Activated B cell treated with CpG ODN at 0.5 μM for 24 hours (primary cell): ENCODE results near the gene PLN. TPM values are rescaled to one million over a fixed set of nuclear protein-coding genes. Genes with fewer than 3 reads are reported as not detected.

ENCODE experiments used
- ATAC-seq: fragments of 200-7000 bp; cut with Tn5 transposase; one replicate; pipeline ENCODE4 v1.10.0; 2021; ENCODE audit warnings: low read depth, mild to moderate bottlenecking, moderate library complexity
- CTCF ChIA-PET: fragments of 350-600 bp; sonication (Branson Sonifier 250); formaldehyde crosslinking; loops from one replicate; lab custom pipeline; 2021; ENCODE audit warnings: antibody characterized with exemption; lab: Charles Lee
- POLR2A ChIA-PET: fragments of 350-600 bp; sonication (Branson Sonifier 250); formaldehyde crosslinking; loops from one replicate; lab custom pipeline; 2021; ENCODE audit warnings: antibody characterized with exemption; lab: Charles Lee
- DNase-seq: peaks from one replicate; pipeline ENCODE4 v3.0.0; 2022
- H3K27ac Mint-ChIP-seq: one replicate; pipeline ENCODE4 v1.8.0; 2020; ENCODE audit warnings: mixed read lengths
- H3K27me3 Mint-ChIP-seq: one replicate; pipeline ENCODE4 v1.8.0; 2021; ENCODE audit warnings: mixed read lengths
- H3K36me3 Mint-ChIP-seq: one replicate; pipeline ENCODE4 v1.8.0; 2021; ENCODE audit warnings: low read depth, mixed read lengths
- H3K4me1 Mint-ChIP-seq: one replicate; pipeline ENCODE4 v1.8.0; 2021; ENCODE audit warnings: mixed read lengths
- H3K4me3 Mint-ChIP-seq: one replicate; pipeline ENCODE4 v1.8.0; 2020; ENCODE audit warnings: mild to moderate bottlenecking, mixed read lengths
- H3K9me3 Mint-ChIP-seq: one replicate; pipeline ENCODE4 v1.8.0; 2020; ENCODE audit warnings: mixed read lengths
- intact Hi-C: fragments of 100-400 bp; cut with micrococcal nuclease; formaldehyde crosslinking; loops from one replicate; pipeline ENCODE4 v1.15.1; 2024
- total RNA-seq: library from RNA; stranded (reverse); gene quantifications from 2 replicates; pipeline ENCODE4 v1.2.3, GENCODE V29; 2022
- TF ChIP-seq, protein P1 (sequence below): fragments of 200-600 bp; IDR thresholded peaks from one replicate; pipeline ENCODE4 v1.8.0; 2022; ENCODE audit warnings: antibody characterized with exemption, mild to moderate bottlenecking

The PLN gene
- total RNA-seq, 1 donor from 2014 or later: not detected

DNA sequence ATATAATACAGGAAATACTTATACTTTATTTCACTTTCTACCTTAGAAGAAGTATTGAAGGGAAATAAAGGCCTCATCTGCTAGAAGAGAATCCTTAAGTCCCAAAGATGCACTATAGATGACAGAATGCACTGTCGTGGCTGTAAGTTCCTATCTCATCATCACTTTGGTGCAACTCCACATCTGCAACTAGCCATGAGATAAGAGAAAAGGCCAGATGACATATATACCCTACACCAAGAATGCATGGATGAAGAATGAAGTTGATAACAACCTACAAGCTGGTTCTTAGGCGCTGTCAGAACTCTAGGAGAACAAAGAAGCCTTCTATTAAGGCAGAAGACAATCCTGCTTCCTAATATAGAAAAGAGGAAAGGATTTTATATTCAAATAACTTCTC, 11.6 kb upstream of the PLN start:
- Mint-ChIP-seq H3K36me3 (peaks cover 3% of the 10 kb centered on the region), H3K4me1 (peaks cover 4% of the 10 kb centered on the region), H3K27ac (no peak overlapping the region), H3K9me3 (no peaks in the 10 kb centered on the region), H3K4me3 (no peak overlapping the region), H3K27me3 (no peaks in the 10 kb centered on the region)
- TF ChIP-seq, protein P1, sequence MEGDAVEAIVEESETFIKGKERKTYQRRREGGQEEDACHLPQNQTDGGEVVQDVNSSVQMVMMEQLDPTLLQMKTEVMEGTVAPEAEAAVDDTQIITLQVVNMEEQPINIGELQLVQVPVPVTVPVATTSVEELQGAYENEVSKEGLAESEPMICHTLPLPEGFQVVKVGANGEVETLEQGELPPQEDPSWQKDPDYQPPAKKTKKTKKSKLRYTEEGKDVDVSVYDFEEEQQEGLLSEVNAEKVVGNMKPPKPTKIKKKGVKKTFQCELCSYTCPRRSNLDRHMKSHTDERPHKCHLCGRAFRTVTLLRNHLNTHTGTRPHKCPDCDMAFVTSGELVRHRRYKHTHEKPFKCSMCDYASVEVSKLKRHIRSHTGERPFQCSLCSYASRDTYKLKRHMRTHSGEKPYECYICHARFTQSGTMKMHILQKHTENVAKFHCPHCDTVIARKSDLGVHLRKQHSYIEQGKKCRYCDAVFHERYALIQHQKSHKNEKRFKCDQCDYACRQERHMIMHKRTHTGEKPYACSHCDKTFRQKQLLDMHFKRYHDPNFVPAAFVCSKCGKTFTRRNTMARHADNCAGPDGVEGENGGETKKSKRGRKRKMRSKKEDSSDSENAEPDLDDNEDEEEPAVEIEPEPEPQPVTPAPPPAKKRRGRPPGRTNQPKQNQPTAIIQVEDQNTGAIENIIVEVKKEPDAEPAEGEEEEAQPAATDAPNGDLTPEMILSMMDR: no peak
- ATAC-seq: no peak
- intact Hi-C loops: no loop called here
- no peak for DNase-seq
- CTCF ChIA-PET: no interaction called here
- POLR2A ChIA-PET: no interaction called here

DNA sequence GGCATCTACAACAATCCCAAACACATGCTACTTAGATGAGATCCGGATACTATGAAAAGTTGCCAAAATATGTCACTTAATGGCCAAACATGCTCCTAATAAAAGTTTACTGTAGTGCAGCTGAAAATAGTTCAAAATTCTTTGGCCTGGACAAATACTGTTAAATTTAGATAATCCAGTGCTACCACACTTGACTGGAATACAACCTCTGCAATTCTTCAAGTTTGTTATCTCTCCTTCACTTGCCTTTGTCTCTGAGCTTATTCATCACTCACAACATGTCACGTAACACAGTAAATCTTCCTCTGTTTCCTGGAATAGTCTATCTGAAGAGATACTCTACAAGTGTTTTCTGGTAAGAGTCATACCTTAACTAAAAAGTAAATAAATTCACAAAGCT, 10.5 kb upstream of the PLN start:
- ATAC-seq: no peak
- Mint-ChIP-seq H3K27me3 (no peaks in the 10 kb centered on the region), H3K36me3 (peaks cover 3% of the 10 kb centered on the region), H3K4me1 (peaks cover 4% of the 10 kb centered on the region), H3K9me3 (no peaks in the 10 kb centered on the region), H3K4me3 (no peak overlapping the region), H3K27ac (no peak overlapping the region)
- POLR2A ChIA-PET: no interaction called here
- TF ChIP-seq, protein P1: no peak
- CTCF ChIA-PET: interaction anchor here (0.6 to 0.7 kb wide), 2 partner anchors 28 to 761 kb away, joined by 3 read pairs; no protein-coding TSS in a partner anchor
- intact Hi-C loops: no loop called here
- no peak for DNase-seq

DNA sequence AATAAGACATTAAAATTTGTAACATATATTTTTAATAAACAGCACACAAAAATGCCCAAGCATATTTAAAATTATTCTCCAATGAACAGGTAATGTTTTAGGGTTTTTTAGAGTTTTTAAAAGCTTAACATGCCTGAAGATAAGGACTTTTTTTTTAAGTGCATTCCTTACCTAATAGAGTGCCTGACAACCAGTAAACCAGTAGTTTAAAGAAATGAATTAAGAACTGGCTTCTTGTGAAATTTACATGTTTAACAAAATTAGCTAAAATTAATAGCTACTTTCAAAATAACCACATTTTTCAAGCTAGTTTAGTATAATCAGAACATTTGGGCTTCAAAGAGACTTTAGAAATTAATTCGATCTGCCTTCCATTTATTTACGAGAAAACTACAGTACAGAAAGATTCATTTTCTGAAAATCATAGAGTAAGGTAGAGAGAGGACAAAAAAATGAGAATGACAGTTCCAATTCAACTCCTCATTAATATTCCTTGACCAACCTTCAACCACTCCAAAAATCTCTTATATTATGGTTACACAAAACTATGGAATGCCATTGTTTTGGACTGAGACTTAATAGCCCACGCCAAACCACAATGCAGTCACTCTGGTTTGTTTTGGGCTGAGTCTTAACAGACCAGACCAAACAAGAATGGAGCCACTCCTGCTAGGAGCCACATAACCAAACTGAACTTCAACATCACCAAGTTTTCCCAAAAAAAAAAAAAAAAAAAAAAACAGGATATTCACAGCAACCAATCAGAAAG, 5.7 kb upstream of the PLN start:
- no peak overlapping the region for H3K27ac Mint-ChIP-seq
- no peaks in the 10 kb centered on the region for H3K4me1 Mint-ChIP-seq

DNA sequence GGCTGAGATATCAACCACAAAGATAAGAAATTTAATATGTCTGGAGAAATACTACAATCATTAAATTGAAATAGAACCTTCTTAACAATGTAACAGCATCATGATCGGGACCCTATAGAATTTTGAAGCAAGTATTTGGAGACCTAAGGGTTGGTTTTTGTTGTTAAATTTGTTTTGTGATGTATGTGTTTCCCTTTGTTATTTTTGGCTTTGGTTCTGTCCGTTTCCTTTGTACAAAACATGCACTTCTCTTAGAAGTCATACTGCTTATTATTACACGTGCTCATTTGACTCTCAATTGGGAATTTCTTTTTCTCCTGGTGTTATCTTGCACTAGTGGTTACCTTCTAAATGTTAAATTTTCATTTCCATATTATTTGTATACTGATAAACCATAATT, 4.0 kb upstream of the PLN start:
- H3K4me1 Mint-ChIP-seq: no peaks in the 10 kb centered on the region
- ATAC-seq (no peak), DNase-seq (no peak)
- ChIA-PET POLR2A (no interaction called here), CTCF (no interaction called here)
- H3K27me3 Mint-ChIP-seq: no peaks in the 10 kb centered on the region
- H3K4me3 Mint-ChIP-seq: no peak overlapping the region
- no peak overlapping the region for H3K27ac Mint-ChIP-seq
- TF ChIP-seq, protein P1: no peak
- H3K36me3 Mint-ChIP-seq: no peaks in the 10 kb centered on the region
- H3K9me3 Mint-ChIP-seq: no peaks in the 10 kb centered on the region
- intact Hi-C loops: no loop called here

More for the DNA sequence above, 5.7 kb upstream of the PLN start:
- Mint-ChIP-seq H3K36me3 (no peaks in the 10 kb centered on the region), H3K4me3 (no peak overlapping the region), H3K27me3 (no peaks in the 10 kb centered on the region), H3K9me3 (no peaks in the 10 kb centered on the region)
- intact Hi-C loops: no loop called here
- ATAC-seq: no peak
- TF ChIP-seq, protein P1: no peak
- DNase-seq: no peak
- ChIA-PET POLR2A (interaction anchor here (0.5 kb wide), 1 partner anchor 417 kb away, joined by 12 read pairs; no protein-coding TSS in a partner anchor), CTCF (no interaction called here)

DNA sequence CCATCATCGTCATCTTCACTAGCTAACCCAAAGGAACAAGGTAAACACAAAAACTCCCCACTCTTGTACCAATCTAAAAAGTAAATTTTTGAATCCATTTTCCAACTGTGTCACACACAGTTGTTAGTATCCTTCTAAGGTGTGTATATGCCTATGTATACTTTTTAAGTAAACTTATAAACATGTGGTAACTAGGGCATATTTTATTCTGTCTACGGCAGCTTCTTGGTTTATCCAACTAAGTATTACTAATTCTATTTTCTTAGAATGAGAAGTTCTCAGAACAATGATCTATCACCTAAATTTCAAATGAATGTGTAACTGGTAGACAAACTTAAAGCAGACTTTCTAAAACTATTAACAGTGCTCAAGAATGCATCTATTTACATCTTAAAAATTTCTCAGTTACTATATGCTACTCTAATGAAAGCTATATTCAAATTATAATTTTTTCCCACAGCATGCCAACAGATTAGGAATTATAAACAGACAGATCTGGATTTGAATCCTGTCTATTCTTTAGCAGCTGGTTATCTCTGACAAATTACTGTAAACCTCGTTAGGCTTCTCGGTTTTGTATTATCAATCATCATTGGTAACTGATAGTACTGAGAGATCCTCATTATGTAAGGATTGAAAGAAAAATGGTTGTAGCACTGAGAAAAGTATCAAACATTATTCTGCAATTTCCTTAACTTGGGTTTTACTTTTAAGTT, 1.8 kb upstream of the PLN start:
- H3K4me1 Mint-ChIP-seq: no peaks in the 10 kb centered on the region
- H3K27ac Mint-ChIP-seq: no peak overlapping the region
- no peaks in the 10 kb centered on the region for H3K27me3 Mint-ChIP-seq
- POLR2A ChIA-PET: no interaction called here
- H3K36me3 Mint-ChIP-seq: no peaks in the 10 kb centered on the region
- intact Hi-C loops: no loop called here
- TF ChIP-seq, protein P1: no peak
- no peak overlapping the region for H3K4me3 Mint-ChIP-seq
- ATAC-seq (no peak), DNase-seq (no peak)
- CTCF ChIA-PET: no interaction called here
- H3K9me3 Mint-ChIP-seq: no peaks in the 10 kb centered on the region
